GM18861 (cell line): ENCODE results near the gene TTBK1.

Experiments
- ATAC-seq: cut with Tn5 transposase; IDR thresholded peaks from one replicate; pipeline ENCODE4 v1.9.1; 2021; ENCODE audit not compliant: unreplicated experiment

TTBK1 gene

GRCh38 chr6:43269273-43270007, 26.2 kb downstream of the TTBK1 start:
- no peak for ATAC-seq

DNA sequence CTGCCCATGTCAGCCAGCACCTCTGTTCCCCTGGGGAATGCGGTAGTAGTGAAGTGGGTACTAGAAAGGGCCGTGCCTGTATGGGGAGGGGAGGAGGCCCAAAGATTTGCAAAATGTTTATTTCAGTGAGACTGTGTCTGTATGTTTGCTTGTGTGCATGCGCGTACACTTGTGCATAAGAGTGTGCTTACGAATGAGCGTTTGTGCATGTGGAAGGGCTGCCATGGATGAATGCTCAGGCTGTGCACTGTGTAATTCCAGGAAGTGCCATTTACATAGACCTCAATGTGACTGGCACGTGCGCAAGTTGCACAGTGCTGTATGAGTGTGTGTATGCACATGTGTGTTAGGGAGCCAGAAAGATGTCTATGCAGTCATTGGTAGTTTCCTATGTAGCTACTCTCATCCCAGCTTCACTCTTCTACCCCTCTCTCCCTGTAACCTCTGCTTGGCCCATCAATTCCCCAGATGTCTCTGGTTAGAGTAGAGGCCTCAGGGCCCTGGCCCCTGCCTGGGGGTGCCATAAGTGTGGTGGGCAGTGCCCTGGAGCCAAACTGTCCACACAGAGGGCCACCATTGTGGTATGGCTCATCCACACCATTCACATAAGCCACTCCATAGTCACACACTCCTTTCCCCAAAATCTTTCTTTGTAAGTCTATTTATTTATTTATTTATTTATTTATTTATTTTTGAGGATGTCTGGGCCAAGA, 28.0 kb downstream of the TTBK1 start:
- no peak for ATAC-seq

DNA sequence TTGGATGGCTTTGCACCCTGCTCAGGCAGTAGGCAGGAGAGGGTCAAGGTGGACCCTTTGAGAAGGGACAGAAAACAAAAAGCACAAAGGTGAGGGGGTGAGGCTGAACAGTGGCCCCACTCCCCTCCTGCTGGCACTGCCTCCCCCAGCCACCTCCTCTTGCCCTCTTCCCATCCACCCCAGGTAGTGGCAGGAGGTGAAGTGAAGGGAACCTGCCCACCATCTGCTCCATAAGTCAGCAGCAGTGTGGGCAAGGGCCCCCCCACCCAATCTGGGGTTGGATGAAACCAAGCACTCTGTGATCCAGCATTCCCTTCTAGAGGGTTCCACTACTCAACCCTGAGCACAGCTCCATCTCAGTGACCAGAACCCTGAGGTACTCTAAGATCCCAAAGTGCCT, 28.7 kb downstream of the TTBK1 start:
- ATAC-seq: no peak

DNA sequence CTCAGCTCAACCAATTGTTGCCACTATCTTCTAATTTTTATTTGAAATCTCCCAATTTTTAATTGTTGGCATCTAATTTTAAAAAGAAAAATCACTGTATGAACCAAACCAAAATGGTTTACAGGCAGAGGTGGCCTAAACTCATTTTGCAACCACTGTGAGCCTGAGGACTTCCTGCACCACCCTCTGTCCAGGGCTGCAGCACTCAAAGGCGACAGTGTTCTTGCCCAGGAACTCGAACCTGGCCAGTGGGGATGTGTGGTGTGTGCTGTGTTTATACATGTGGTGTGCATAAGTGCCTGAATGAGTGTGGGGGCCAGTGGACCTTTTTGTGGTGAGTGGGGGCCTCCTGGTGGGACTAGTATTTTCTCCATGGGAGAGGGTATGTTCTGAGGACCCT, 30.4 kb downstream of the TTBK1 start:
- ATAC-seq: no peak

DNA sequence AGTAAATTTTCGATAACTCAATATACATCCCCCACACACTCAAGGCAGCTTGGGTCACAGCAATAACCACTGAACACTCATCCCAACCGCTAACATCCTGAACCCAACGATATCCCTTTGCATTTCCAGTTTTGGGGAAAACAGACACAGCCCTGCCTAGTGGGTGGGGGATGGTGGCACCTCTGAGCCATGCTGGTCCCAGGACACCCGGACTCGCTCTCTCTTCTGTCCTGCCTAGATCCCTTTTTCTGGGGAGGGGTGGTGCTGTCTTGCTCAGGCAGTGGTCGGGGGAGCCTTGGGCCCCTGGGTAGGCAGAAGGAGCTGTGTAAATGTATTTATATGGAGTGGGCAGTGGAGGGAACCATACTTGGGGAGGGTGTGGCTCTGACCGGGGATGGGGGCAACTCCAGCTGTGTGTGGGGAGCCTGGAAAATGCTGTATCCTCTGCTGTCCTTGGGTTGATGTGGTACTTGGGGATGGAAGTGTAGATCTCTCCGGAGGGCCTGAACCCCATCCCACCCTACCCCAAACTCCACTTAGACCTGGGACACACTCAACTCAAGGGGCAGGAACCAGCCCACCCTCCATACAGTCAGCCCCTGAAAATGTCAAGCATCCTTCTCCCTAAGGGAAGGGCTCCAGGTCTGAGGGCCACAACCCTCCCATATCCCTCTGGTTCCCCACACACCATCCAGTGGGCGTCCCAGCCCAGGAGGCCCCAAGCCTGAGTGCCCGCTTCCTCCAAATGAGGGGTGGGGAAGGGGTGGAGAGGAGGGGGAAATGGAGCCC, 31.0 kb downstream of the TTBK1 start:
- no peak for ATAC-seq

- no peak for ATAC-seq
These were observed 31.8 kb downstream of the TTBK1 start for GRCh38 chr6:43274916-43275597.

DNA sequence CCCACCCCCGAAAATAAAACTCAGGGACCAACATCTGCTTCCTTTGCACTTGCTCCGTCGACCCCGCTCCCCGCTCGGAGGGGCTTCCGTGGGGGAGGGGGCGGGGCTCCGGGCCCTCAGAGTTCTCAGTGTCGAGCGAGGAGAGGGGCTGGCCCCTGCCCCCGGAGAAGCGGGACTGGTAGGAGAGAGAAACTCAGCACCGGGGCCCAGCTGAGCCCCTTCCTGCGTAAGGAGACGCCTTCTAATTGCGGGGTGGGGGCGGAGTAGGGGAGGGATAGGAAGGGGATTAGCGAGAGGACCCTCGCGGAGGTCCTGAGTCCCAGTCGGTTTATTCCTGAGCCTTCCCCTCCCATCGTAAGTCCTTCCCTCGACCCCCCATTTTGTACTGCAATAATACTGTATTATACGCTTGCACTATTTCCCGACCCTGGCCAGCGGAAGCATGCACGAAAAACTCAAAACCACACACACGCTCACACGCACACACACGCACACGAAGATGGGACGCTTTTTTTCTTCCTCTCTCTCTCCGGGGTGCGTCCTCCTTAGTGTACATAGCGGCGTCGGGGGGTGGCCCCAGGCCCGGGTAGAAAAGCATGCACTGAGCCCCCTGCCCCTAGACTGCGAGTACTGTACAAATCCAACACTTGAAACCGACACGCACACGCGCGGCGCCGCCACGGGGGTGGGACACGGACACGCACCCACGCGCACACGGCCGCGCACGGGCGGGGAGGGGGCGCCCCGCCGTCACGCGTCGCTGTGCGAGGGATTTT, 32.7 kb downstream of the TTBK1 start:
- no peak for ATAC-seq

- ATAC-seq: no peak
These were observed 33.5 kb downstream of the TTBK1 start for GRCh38 chr6:43276577-43277305.

DNA sequence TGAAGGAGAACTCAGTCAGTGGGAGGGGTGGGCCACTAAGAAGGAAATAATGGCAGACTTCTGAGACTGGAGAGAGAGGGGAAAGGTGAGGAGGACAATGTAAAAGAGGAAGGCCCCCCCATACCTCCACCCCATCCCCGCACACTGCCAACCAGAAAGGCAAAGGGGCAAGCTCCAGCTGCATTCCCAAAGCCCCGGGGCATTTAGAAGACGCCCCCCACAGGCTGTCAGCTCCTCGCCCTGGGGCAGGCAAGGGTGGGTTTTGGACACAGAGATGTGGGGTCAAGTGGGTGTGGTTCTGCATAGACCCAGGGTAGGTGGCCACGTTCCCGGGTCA, 34.0 kb downstream of the TTBK1 start:
- no peak for ATAC-seq

GRCh38 chr6:43277643-43278523, 34.6 kb downstream of the TTBK1 start:
- ATAC-seq: no peak

- ATAC-seq: no peak
These were observed 35.3 kb downstream of the TTBK1 start for GRCh38 chr6:43278524-43279078.

GRCh38 chr6:43280234-43280633, 37.0 kb downstream of the TTBK1 start:
- ATAC-seq: no peak

DNA sequence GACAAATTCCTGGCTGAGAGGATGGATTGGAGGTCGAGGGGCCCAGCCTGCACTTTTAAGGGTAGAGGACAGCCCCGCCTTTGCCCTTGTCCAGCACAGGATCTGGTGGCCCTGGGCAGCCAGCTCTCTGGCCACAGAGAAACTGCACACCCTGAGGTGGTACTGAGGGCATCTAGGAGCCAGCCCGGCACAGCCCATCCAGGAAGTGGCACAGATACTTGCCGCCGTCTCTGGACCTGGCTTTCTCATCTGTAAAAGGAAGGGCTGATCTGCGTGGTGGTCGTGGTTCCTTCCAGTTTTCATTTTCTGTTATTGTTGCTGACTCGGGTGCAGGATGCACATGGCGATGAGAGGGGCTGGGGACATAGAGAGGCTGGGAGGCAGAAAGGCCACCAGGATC, 38.8 kb downstream of the TTBK1 start:
- no peak for ATAC-seq

DNA sequence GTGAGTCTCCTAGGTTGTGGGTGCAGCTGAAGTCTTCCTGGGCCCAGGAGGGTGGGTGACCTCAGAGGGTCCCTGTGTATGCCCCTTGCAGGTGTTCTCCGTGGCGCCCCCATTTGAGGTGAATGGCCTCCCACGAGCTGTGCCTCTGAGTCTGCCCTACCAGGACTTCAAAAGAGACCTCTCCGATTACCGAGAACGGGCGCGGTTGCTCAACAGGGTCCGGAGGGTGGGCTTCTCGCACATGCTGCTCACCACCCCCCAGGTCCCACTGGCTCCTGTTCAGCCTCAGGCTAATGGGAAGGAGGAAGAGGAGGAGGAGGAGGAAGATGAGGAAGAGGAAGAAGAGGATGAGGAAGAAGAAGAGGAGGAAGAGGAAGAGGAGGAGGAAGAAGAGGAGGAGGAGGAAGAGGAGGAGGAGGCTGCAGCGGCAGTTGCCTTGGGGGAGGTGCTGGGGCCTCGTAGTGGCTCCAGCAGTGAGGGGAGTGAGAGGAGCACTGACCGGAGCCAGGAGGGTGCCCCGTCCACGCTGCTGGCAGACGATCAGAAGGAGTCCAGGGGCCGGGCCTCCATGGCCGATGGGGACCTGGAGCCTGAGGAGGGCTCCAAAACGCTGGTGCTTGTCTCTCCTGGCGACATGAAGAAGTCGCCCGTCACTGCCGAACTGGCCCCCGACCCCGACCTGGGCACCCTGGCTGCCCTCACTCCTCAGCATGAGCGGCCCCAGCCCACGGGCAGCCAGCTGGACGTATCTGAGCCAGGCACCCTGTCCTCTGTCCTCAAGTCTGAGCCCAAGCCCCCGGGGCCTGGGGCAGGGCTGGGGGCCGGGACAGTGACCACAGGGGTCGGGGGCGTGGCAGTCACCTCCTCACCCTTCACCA, 39.6 kb downstream of the TTBK1 start:
- no peak for ATAC-seq

DNA sequence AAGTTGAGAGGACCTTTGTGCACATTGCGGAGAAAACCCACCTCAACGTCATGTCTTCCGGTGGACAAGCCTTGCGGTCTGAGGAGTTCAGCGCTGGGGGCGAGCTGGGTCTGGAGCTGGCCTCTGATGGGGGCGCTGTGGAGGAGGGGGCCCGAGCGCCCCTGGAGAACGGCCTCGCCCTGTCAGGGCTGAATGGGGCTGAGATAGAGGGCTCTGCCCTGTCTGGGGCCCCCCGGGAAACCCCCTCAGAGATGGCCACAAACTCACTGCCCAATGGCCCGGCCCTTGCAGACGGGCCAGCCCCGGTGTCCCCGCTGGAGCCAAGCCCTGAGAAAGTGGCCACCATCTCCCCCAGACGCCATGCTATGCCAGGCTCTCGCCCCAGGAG, 40.2 kb downstream of the TTBK1 start:
- no peak for ATAC-seq

DNA sequence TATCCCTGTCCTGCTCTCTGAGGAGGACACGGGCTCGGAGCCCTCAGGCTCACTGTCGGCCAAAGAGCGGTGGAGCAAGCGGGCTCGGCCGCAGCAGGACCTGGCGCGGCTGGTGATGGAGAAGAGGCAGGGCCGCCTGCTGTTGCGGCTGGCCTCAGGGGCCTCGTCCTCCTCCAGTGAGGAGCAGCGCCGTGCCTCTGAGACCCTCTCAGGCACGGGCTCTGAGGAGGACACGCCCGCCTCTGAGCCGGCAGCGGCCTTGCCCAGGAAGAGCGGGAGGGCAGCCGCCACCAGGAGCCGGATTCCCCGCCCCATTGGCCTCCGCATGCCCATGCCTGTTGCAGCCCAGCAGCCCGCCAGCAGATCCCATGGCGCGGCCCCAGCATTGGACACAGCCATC, 40.6 kb downstream of the TTBK1 start:
- ATAC-seq: no peak

- ATAC-seq: no peak
These were observed 41.9 kb downstream of the TTBK1 start for GRCh38 chr6:43284991-43285781.
